Measurements from ENCODE around the gene NCAM2.

GRCh38 chr21:21436012-21436534 is 437.9 kb downstream of the NCAM2 start:
- no peak for TF ChIP-seq POLR2AphosphoS5 (IDR thresholded peaks at IDR 0.05; ENCODE audit: low read depth)
- no peak for TF ChIP-seq CTCF (conservative IDR thresholded peaks at IDR 0.05; ENCODE audit: low read depth in 2 of 2)
- TF ChIP-seq ZNF331 (CRISPR knock-in tag; IDR thresholded peaks at IDR 0.05; ENCODE audit: low read depth) = no peak
- no peak for TF ChIP-seq ETS1 (IDR thresholded peaks at IDR 0.05)
- TF ChIP-seq EZH2 (IDR thresholded peaks at IDR 0.05; ENCODE audit: low read depth, unreplicated experiment) = no peak
- TF ChIP-seq STAT1 (IDR thresholded peaks at IDR 0.05; ENCODE audit: unreplicated experiment) = no peak
- no peak for TF ChIP-seq CREB1 (CRISPR knock-in tag; IDR thresholded peaks at IDR 0.05; ENCODE audit: low read depth)
- TF ChIP-seq REST (IDR thresholded peaks at IDR 0.05; ENCODE audit: unreplicated experiment) = no peak
- no peak for TF ChIP-seq EZH2phosphoT487 (IDR thresholded peaks at IDR 0.05; ENCODE audit: unreplicated experiment)
- no peak for TF ChIP-seq JUNB (IDR thresholded peaks at IDR 0.05; ENCODE audit: unreplicated experiment)
- no peak for TF ChIP-seq ZNF114 (CRISPR knock-in tag; IDR thresholded peaks at IDR 0.05)

Data from GM23338 (cell line).